Activated CD4-positive, CD25-positive, alpha-beta regulatory T cell treated with anti-CD3 and anti-CD28 coated beads, Interleukin-2, amount 50 U/mL, for 16 hours (primary cell): Measurements from ENCODE around the gene ESCO1.

ENCODE experiments used
- DNase-seq: peaks from one replicate; pipeline ENCODE4 v3.0.0-alpha.2; 2020; ENCODE audit warnings: low read depth, low spot score

ESCO1 gene

DNA sequence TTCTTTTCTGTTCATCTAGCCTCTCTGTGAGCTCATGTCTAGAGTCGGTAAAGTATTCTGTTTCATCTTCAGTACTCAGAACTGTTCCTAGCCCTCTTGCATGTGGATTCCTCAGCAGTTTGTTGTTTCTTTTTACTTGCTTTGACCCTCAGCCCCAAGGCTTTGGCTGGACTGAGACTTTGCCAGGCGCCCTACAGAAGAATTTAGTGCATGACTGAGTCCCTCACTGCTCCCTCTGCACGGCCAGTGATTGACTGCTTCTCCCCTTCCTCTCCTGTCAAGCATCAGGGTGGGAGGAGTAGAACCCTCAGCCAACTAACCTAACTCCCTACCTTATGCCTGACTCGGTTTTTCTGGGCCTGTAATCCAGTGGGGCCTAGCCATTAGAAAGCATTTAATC, 109.8 kb downstream of the ESCO1 start:
- no peak for DNase-seq

DNA sequence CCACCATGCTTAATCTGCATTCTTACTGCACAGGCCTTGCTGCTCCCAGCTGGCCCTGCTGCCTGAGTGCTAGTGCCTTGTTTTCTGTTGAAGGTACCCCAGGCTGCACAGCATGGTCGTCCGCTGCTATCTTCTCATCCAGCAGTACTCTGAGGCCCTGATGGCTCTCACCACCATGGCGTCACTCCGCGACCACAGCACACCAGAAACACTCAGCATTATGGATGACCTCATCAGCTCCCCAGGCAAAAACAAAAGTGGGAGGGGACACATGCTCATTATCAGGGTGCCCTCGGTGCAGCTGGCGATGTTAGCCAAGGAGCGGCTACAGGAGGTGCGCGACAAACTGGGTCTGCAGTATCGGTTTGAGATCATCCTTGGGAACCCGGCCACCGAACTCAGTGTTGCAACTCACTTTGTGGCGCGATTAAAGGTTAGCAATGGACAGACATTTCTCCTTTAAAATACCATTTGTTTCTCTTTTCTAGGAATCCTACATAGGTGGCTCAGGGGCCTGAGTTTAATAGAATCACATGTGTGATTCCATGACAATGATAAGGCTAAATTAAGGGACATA, 110.5 kb downstream of the ESCO1 start:
- no peak for DNase-seq

- DNase-seq: no peak
Observed at GRCh38 chr18:21489119-21489750, 111.3 kb downstream of the ESCO1 start.

GRCh38 chr18:21486905-21487437, 113.5 kb downstream of the ESCO1 start:
- DNase-seq: no peak

DNA sequence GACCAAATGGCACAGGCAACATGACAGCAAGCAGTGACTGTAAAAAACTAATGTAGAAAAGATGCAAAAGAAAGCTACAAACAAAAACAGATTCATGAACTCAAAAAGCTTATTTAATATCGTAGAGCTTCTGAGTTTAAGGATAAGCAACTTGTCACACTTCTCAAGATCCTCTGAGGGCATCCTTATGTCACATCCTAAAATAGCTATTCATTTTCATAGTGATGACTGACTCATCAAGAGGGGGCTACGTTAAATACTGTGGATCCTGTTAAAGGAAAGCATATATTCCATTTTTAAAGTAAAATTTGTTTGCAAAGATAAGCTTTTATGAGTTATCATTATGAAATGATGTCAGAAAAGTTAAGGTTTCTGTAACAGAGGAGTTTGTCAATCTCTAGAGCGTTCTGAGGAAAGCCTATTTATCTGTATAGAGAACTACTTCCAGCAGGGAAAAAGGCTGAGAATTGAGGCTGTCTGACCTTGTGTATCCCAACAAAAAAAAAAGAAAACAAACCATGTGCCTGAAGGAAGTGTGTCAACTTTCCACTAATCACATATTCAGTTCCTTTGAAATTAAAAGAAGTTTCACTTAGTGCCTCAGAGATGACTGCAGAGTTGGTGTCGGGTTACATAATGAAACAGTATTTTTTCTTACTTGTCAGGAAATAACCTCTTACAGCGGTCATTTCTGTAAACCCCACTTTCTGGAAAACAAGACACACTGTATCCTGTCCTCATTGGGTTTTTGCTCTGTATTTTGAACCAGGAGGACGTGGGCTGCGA, 115.5 kb downstream of the ESCO1 start:
- DNase-seq: no peak

- DNase-seq: no peak
Observed at GRCh38 chr18:21483051-21483450, 117.5 kb downstream of the ESCO1 start.

DNA sequence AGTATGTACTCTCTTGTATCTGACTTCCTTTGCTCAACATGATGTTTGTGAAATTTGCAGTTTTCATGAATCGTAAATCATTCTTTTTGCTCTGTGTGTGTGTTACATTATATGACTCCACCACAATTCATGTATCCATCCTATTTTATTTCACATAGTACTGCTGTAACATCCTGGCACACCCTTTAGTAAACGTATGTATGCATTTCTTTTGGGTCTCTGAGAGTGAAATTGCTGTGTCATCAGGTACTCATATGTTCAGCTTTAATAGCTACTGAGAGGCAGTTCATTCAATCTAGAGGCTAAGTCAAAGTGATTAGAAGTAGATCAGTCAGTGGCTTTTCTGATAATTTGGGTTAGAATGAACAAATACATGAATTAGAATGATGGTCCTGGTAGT, 118.8 kb downstream of the ESCO1 start:
- no peak for DNase-seq

DNA sequence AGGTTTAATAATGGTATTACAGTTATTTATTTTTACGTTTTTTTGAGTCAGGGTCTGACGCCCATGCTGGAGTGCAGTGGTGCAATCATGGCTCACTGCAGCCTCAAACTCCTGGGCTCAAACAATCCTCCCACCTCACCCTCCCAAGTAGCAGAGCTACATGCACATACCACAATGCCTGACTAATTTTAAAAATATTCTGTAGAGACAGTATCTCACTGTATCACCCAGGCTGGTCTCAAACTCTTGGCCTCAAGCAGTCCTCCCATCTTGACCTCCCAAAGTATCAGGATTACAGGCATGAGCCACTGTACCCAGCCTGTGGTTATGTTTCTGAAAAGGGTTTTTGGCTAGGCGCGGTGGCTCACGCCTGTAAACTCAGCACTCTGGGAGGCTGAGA, 120.8 kb downstream of the ESCO1 start:
- no peak for DNase-seq
